Measurements from ENCODE around the gene ALCAM. TPM values are rescaled to one million over a fixed set of nuclear protein-coding genes. Genes with fewer than 3 reads are reported as not detected.

The ALCAM gene
- total RNA-seq, 4 donors from 2014 or later = 8.0 to 98.4 (median 11.4) TPM

DNA sequence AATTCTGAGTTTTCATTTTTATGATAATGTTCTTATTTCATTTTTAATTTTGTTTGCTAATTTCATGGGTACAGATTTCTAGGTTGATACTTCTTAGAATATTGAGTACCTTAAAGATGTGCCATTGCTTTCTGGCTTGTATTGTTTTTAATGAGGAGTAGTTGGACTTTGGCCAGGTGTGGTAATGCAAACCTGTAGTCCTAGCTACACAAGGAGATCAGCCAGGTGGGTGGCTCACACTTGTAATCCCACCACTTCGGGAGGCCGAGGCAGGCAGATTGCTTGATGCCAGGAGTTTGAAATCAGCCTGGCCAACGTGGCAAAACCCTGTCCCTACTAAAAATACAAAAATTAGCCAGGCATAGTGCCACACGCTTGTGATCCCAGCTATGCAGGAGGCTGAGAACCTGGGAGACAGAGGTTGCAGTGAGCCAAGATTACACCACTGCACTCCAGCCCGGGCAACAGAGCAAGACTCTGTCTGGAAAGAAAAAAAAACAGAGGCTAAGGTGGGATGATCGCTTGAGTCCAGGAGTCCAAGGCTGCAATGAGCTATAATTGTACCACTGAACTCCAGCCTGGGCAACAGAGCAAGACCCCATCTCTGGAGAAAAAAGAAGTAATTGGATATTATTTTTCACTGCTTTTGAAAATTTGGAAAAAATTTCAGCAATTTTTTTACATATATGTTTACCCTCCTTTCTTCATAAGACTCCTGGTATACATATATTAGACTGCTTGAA is 198.0 kb downstream of the ALCAM start:
- DNase-seq (ENCODE audit: low spot score) (no peak), ATAC-seq (ENCODE audit: low FRiP score) (no peak)
- TF ChIP-seq, protein P1, sequence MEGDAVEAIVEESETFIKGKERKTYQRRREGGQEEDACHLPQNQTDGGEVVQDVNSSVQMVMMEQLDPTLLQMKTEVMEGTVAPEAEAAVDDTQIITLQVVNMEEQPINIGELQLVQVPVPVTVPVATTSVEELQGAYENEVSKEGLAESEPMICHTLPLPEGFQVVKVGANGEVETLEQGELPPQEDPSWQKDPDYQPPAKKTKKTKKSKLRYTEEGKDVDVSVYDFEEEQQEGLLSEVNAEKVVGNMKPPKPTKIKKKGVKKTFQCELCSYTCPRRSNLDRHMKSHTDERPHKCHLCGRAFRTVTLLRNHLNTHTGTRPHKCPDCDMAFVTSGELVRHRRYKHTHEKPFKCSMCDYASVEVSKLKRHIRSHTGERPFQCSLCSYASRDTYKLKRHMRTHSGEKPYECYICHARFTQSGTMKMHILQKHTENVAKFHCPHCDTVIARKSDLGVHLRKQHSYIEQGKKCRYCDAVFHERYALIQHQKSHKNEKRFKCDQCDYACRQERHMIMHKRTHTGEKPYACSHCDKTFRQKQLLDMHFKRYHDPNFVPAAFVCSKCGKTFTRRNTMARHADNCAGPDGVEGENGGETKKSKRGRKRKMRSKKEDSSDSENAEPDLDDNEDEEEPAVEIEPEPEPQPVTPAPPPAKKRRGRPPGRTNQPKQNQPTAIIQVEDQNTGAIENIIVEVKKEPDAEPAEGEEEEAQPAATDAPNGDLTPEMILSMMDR (IDR thresholded peaks at IDR 0.05) = no peak

DNA sequence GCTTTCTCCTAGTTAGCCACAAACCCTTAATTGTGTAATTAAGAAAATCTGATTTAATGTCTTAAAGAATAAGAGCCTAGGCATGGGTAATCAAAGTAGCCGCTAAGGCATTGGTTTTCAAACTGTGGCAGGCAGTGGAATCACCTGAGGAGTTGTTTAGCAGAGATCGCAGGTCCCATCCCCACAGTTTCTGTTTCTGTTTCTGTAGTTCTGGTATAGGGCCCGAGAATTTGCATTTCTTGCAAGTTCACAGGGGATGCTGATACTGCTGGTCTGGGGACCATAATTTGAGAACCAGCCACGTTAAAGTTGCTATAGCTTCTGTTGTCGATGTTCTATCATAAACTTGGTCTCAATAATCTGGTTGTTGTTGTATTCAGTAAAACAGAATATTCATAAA is 204.3 kb downstream of the ALCAM start:
- no peak for DNase-seq (ENCODE audit: low spot score)
- ATAC-seq (ENCODE audit: low FRiP score) = no peak
- TF ChIP-seq, protein P1 (IDR thresholded peaks at IDR 0.05) = no peak

DNA sequence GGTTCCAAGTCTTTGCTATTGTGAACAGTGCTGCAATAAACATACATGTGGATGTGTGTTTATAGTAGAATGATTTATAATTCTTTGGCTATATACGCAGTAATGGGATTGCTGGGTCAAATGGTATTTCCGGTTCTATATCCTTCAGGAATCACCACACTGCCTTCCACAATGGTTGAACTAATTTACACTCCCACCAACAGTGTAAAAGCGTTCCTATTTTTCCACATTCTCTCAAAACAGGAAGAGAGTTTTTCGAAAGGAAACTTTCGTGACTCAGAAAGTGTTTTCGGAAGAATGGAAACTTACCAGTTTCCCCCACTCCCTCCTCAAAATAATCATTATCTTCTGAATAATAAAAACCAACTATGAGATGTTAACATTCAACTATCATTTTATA is 205.8 kb downstream of the ALCAM start:
- ATAC-seq (ENCODE audit: low FRiP score) (no peak), DNase-seq (ENCODE audit: low spot score) (no peak)
- TF ChIP-seq, protein P1 (IDR thresholded peaks at IDR 0.05) = no peak

DNA sequence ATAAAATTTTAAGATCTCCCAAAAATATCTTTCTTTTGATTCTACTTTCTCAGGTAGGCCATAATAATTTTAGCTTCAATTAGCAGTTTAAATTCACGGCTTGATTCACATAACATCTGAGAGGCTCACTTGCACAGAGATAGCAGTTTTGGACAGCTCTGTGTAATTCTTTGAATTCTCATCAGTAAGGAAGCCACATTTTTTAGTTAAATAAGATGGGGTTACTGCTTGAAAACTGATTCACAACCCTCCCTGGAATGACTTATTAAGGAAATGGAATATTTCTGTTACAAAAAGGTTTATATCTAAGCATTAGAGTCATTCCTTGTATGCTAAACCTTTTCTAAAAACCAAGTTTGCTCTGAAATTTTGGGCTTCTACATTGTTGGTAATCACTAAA is 212.7 kb downstream of the ALCAM start:
- no peak for DNase-seq (ENCODE audit: low spot score)
- ATAC-seq (ENCODE audit: low FRiP score) = no peak

DNA sequence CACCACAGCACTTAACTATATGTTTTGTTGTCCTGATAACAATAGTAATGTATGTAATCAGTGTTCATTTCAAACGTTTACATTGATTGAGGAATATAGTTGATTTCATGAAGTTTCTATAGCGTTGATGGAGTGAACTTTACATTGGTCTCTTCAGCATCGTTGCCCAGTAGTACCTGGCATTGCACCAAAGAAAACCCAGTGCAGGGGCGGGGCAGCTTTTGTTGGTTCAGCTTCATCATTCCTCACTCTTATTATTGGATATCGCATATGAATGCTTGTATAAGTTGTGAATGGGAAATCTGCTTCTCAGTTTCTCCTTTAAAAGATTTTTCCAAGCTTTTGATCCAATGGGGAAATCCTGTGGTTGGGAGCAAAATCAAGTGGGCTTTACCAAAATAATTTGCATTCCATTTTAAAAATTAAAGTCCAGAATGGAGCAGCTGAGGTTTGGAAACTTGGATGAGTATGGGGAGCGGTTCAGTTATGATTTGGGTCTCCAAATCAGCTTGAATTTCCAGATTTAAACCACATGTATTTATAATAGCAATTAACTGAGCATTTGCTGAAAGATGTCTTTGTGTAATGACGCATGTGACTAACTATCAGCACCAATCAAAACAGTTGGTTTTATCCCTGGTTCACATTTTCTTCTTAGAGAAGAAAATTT is 213.7 kb downstream of the ALCAM start:
- ATAC-seq (ENCODE audit: low FRiP score) = no peak
- TF ChIP-seq, protein P1 (IDR thresholded peaks at IDR 0.05) = no peak

More for the DNA sequence above, 212.7 kb downstream of the ALCAM start:
- TF ChIP-seq, protein P1 (IDR thresholded peaks at IDR 0.05) = no peak

DNA sequence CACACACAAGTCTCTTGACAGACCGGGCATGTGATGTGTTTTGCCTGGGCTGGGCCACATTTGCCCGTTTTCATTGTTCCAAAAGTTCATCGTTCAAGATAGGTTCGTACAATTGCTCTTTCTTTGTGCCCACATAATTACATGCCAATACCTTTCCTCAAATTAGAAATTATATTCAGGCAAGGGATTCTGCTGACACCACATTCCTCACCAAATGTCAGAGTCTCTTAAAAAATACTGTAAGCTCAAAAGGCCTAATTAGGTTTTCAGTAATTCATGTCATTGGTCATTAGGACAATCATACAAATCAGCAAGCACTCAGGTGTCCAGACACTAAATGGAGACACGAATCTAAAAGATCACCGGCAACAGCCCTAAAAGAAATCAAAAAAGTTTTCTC is 215.3 kb downstream of the ALCAM start:
- TF ChIP-seq, protein P1 (IDR thresholded peaks at IDR 0.05) = no peak
- no peak for ATAC-seq (ENCODE audit: low FRiP score)
- DNase-seq (ENCODE audit: low spot score) = no peak

More for the DNA sequence above, 213.7 kb downstream of the ALCAM start:
- no peak for DNase-seq (ENCODE audit: low spot score)
